ENCODE measurements around the gene ELL.

The ELL gene

DNA sequence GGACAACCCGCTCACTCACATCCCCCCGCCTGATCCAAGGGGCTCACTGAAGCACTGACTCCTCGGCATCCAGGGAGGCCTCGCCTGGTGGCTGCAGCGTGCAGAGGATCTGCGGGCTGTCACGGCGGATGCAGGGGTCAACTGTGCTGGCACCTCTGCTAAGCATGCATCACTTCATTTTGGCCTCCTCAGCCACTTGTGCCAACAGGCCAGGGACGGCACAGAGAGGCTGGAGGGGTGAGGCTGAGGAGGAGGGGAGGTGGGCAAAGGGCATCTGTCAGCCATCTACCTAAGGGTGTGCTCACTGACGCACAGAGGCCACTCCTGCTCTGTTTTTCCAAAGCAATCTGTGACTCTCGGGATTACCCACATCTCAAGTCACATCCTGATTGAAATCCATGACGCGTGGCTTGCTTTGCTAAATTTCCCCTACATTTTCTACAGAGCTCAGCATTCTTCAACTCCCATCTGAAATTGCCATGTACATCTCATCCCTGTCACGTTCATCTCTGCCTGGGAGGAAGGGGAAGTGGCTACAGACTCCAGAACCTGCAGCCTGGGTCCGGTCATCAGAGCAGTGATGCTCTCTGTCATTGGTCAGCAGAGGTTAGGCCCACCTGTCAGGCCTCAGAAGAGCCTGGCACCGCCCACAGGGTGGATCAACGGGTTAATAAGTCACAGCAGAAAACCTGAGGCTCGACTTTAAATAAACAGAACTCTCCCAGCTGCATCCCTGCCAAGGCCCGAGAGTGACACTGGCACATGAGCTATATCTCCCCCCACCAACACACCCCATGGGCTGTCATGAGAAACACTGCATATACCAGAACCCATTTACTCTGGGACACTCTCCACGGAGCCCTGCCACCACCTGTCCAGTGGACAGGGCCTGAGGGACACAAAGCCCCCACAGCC lies 17.6 kb downstream of the ELL start:
- no peak for DNase-seq

DNA sequence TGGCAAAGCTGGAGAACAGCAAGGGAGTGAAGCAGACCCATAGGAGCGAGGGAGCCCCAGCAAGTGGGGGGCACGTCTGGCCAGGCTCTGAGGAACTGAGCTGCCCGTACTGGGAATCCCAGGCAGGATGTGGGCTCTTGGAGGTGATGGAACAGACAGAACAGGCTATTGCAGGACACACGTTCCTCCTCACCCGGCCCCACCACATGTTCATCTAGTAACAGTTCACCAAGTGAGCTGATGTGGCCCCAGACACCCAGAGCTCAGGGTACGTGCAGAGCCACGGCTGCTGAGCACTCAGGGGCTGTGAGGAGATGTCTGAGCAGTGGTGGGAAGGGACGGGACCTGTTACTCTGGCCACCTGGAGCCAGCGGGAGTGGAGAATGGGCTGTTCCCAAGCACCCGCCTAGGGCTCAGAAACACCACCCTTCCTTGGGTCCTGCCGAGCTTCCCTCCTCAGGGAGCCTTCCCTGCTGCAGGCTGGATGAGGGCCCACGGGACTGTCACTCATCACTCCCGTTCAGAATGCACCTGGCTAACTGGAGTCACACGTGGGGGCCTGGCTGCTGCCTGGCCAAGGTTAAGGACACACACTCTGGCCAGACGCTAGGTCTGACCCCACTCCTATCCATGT lies 18.4 kb downstream of the ELL start:
- no peak for DNase-seq

DNA sequence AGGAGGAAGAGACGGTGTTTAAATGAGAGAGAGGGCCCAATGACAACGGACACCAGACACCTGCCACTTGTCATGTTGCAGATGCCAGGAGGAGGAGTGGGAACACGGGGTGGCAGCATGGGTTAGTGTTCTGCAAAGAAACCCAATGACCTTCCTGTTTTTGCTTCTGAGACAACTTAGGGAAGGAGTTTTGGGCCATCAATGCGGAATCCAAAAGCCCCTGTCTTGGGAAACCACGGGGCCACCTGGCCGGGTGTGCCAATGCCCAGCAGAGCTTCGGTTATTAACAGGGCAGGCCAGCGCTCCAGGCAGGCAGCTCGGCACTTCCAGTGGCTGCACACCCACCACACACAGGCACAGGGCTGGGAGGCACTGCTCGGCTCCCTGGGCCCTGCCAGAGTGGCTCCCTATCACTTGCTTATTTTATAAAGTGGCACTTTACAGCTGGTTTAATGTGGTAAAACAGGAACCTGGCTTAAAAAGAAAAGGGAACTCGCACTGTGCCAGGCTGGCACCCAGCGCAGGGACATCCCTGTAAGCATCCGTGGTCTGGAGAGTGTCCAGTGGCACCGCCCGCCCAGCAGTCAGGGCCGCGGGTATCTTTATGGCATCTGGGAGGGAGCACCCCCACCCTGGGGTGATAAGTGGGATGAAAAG lies 19.1 kb downstream of the ELL start:
- DNase-seq: no peak

DNA sequence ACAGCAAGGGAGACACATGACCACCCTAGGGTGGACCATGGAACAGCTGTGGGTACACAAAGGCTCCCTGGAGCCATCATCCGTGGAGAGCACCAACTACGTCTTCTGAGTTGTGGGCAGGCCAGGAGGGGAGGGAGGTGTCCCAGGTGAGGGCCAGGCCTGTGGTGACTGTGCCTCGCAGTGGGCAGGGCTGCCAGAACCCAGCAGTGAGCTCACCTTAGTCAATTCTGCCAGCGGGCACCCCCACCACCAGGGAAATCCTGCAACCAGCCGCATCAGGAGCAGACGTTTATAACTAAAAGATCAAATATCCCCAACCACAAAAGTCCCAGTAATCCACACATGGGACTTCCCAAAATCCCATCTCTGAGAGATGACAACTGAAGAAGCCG lies 19.6 kb downstream of the ELL start:
- DNase-seq: no peak

DNA sequence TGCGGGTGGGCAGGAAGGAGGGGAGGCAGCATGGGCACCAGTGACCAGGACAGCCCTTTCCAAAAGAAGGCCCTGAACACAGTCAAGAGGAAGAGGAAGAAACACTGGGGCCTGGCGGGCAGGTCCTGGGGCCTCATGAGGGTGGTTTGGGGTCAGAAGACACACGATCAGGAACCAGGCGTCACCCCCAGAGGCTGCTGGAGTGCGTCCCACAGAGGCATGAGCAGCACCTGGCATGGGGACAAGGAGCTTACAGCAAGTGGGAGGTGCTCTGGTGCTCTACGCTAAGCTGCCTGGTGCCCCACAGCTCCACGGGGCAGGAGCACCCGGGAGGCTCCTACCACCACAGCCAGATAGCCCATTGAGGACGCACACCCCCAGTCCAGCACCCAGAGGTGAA lies 20.0 kb downstream of the ELL start:
- DNase-seq: no peak

DNA sequence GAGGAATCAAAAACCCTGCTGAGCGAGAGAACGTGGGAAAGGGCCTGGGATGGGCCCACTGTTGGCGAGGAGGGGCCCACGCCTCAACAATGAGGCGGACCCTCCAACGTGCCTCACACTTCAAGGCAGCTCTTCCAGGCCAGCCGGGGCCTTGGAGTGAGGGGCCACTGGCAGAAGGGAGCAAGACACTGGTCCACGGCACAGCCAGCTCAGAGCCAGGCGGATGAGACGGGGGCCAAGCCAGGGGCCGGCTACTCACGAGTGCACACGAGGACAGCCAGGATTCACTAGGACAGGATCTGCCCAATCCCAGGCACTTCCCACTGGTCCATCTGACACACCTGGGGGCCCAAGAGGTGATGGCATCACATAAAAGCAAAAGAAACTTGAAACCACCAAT lies 20.5 kb downstream of the ELL start:
- no peak for DNase-seq

DNA sequence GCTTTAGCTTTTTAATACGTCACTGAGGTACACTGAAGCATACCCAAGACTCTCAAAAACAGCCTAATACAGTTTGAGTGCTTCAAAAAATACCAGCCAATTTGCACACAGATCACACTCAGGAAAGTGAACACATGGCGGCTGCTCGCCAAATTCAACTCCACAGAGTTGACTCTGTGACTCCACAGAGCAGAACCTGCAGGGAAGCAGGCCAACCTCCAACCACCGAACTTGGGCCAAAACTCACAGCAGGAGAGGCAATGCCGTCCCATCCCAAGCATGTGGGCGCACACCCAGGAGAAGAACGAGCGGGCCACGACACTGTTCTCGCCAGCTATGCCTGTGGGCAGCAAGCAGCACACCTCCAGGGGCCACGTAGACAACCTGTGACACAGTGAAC lies 21.1 kb downstream of the ELL start:
- peak; percentile 46 for DNase-seq

DNA sequence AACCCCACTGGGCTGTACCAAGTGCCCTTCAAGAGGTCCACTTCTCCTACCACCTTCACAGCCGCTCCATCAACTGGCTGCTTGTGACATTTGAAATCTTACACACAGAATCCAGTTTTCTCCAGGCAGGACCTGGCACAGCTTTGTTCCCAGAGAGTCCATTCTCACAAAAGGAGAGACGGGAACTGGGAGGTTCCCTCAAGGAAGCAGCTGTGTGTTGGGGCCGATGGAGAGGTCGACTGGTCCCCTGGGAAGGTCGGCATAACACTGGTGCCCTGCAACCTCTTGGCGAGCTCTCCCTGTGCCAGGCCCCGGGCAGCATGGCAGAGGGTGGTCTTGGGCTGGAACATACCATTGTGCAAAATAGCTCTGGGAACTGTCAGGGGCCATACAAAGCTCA lies 21.5 kb downstream of the ELL start:
- no peak for DNase-seq

DNA sequence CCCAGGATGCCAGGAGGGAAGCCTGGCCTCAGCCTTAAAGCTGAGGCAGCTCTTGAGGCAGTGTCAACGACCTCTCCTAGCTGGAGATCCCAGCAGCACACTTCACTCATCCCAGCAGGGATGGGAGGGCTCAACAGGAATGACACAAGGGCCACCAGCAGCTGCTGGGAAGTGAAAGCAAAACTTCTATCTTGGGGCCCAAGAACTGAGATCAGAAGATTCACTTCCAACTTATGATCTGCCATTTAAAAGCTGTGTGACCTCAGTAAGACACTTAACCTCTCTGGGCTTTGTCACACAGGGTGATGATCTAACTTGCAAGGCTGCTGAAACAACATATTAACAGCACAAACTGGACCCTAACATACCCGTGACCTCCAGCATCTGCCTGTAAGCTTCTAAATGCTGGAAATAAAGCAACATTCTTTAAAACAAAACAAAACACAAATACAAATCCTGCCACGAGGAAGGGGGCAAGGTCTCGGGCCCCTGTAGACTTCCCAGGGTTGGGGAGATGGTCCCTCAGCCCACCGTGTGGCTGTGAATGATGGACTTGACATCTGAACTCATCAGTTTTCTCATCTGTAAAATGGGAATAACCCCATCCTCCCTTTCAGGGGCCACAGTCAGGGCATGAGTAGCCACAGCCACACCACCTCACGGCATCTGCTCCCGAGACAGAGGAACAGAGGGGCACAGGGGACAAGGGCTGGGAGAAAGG lies 22.7 kb downstream of the ELL start:
- no peak for DNase-seq

DNA sequence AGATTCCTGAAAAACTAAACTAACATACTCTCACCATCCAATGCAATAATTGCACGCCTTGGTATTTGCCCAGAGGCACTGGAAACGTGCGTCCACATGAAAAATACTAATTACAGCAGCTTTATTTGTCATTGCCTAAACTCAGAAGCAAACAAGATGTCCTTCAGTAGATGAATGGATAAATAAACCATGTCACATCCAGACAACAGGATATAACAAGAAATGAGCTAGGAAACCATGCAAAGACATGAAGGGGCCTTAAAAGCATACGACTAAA lies 25.0 kb downstream of the ELL start:
- DNase-seq: no peak

DNA sequence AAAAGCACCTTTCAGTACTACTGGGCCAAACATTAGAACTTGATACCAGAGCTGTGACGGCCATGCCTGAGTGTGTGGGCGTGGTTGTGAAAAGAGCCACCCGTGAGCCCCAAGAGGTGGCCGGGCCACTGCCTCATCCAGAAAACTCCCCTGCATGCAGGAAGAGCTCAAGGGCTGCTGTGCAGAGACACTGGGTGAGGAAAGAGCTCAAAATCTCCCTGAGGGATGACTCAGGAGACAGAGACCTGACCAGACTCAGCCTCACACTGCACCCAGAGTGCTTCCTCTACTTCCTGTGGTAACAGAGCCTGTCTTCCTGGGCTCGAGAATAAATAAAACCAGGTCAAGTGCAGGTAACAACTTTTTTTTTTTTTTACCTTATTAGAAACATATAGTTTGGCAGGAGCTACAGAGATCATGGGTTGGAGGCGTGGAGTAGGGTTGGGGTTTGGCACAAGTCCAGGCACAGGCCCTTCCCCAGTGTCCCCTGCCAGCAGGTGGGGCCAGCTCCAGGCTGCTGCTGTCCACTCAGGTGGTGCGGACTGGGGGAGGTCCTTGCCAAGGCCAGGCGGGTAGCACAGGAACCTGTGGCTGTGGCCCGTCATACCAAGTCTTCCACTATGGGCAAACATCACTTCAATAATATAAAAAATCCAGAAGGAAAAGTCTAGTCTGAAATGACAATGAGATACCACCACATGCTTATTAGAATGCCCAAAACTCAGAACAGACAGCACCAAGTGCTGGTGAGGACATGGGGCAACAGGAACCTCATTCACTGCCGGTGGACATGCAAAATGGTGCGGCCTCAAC lies 25.5 kb downstream of the ELL start:
- no peak for DNase-seq

DNA sequence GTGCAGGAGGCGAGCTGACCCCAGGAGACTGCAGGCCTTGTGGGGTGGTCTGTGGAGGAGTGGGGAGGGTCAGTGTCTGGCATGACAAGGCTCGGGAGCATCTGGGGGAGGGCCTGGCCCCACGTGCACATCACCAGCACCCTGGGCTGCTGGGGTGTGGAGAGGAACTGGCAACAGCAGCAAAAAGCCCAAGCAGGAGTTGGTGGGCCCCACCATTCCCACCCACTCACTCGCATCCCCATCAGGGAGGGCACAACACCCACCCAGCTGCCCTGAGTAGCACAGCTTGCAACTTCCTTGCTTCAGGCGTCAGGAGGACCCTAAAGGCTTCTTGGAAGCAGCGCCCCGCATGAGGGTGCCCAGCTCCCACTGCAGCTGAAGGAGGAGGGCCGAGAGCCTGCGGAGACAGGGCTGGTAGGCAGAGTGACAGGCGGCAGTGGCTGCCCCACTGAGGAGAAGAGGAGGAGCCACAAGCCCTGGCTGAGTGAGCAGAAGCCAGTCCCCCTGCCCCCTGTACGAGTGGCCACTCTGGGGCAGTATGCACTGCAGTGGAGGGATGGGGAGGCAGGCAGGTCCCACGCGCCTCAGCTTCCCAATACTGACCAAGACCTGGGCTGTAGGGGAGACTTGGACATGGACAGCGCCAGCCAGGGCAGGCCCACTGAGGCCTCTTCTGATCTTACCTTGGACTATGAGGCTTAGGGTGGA lies 26.5 kb downstream of the ELL start:
- no peak for DNase-seq

DNA sequence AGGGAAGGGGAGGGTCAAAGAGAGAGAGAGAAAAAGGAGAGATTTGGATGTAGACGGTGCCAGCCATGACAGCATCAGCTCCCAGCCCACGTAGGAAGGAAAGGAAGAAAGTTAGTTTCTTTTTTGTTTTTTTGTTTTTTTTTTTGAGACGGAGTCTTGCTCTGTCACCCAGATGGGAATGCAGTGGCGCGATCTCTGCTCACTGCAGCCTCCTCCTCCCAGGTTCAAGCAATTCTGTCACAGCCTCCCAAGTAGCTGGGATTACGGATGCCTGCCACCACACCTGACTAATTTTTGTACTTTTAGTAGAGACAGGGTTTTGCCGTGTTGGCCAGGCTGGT lies 27.6 kb downstream of the ELL start:
- DNase-seq: no peak

DNA sequence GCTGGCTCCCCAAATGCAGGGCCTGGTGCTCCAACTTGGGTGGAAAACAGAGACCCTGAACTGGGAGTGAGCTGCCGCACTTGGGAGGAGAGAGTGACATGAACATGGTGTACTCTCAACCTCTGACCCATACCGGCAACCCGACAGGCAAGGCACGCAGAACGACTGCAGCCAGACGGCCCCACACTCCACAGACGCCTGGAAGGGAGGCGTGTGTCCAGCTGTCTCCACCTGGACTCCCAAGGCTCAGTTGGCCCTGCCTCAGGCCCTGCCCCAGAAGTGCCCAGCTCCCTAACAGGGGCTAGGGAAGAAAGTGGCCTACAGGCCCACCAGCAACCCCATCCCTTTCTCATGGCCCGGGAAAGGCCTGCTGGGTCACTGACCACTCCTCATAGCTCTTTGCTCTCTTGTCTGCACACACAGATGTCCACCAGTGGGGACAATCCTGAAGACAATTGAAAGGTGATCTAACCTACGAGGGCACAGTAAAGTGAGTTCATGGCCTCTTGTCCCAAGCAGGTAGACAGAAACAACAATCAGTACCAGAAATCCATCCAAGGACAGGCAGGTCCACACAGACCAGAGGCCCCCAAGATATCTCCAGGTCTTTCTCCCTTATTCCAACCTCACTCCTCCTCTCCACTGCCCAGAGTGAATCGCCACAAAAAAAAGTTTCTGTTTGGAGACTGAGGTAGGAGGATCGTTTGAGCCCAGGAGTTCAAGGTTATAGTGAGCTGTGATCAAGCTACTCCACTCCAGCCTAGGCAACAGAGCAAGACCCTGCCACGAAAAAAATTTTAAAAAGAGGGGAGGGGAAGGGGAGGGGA lies 28.2 kb downstream of the ELL start:
- DNase-seq: no peak

DNA sequence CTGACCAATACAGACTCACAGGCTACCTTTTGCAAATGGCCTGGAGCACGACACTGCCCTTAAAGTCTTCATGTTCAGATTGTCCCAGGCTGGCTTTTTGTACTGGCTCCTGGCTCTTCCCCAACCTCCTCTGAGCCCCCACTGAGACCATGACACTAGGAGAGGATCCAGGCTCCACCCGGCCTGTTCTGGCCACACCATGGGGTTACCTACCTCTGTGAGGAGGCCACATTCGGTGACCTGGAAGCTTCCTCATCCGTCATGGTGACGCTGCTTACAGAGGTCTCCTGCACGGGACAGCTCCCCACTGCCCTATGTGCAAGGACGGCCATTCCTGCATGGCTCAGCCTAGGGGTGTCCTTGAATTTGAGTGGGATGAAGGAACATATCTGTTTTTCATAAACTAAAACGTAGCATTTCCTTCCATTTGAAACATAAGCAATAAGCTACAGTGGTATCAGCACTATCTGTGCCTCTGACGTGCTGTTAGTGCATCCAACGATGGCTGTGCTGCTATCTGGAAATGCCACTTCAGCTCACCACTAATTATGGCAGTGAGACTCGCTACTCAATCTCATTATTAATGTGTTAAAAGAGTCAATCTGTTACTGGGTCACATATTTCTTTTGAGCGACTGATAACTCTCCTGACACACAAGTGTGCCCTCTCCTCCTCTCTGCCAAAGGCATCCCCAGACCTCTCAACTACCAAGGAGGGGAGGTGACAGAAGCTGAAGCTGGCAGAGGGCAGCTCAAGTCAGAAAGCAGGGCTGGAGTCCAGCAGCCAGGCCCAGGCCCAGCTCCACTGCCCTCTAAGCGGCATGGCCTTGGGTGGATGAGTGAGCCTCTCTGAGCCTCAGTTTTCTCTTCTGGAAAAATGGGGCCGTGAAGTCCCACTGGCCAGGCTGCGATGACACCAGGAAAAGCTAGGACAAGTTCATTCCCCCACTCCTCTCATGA lies 29.6 kb downstream of the ELL start:
- no peak for DNase-seq

DNA sequence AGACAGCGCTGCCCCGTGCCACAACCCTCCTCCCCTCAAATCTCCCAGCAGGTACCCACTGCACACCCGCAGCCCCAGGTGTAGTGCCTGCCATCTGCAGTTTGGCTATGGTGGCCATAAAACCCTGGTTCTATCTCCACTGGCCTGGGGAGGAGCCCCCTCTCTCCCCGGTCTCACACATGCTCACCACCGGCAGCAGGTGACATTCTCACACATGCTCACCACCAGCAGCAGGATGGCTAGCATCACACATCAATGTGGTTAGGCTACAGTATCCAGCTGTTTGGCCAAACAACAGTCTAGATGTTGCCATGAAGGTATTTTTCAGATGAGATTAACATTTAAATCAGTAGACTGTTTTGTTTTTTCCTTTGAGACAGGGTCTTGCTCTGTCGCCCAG lies 31.1 kb downstream of the ELL start:
- no peak for DNase-seq

DNA sequence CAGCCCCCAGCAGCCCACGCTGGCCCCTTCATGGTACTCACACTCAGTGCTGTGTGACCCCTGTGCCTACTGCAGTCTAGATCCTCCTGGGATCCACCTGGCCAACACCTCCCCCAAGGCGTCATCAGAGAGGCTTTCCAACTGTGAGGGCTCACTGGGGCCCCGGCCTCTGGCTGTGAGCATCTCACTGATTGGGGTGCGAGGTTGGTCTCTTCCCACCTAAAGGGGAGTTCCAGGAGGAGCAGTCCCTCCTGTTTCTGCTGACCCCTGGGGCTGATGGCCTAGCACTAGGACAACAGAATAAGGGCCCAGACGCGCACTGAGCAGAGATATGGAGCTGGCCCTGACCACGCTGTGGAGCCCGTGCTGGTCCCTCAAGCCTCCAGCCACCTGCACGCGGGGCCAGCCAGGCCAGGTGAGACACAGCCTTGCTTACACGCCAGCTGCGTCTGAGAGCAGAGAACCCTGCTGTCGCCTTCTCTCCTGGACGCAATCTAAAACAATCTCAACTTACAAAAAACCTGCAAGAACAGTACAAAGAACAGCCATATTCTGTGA lies 32.2 kb downstream of the ELL start:
- DNase-seq: no peak

DNA sequence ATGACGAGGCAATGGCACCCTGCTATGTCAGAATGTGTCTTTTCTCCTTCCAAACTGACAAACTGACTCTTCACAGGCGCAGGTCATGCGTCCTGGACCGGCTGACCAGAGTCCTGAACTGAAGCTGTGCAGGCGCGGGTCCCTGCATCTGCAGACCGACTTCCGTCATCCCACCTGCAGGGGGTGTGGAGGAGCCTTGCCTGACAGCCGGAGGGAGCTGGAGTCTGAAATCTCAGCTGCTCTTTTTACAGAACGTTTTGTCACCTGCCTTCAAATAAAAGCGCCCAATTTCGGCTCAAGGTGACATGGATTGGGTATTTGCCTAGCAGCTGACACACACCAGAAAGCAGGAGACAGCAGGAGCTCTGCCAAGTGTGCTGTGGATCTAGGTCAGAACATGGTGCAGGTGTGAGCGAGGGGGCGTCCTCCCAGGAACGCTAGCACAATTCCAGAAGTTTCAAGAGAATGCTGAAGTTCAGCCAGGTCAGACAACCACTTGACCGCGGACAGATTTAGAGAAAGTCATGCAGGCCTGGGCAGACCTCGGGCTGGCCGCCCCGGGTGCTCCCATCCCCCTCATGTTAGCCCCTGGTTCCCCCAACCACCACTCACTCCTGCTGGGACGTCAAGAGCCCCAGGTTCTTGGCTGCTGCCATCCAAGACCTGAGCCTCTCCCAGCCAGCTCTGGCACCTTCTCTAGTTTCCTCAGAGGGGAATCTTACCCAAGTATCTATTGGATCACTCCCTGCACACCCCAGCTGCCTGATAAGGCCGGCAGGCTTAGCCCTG lies 32.8 kb downstream of the ELL start:
- no peak for DNase-seq

DNA sequence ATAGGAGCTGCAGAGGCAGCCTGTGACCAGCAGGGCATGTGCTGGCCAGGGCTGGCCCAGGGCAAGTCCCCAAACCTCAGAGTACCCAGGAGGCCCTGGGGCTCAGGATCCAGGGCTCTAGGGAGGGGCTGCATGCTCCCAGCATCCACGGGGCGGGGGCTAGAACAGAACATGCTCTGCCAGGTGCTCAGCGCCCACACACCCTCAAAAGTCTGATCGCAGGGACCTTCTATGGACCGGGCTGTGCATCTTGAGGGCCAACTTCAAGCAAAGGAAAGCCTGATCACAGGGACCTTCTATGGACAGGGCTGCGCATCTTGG lies 33.5 kb downstream of the ELL start:
- no peak for DNase-seq
